ENCODE data around the gene DNMT3A. TPM values are rescaled to one million over a fixed set of nuclear protein-coding genes. Genes with fewer than 3 reads are reported as not detected.

The DNMT3A gene
- total RNA-seq, 1 donor from 2014 or later = 35.6 TPM

GRCh38 chr2:25385910-25386309, 44.2 kb upstream of the DNMT3A start:
- Histone ChIP-seq H3K27ac (no peak overlapping the region), H3K9me3 (no peaks in the 10 kb centered on the region), H3K4me1 (no peaks in the 10 kb centered on the region), H3K36me3 (peaks cover 4% of the 10 kb centered on the region), H3K4me3 (no peak overlapping the region), H3K27me3 (ENCODE audit: low read depth) (no peaks in the 10 kb centered on the region)
- DNase-seq (no peak), ATAC-seq (no peak)
- intact Hi-C loops (cut with DNase I) = no loop called here
- TF ChIP-seq CTCF (IDR thresholded peaks at IDR 0.05) = no peak

- no peaks in the 10 kb centered on the region for H3K4me1 ChIP-seq
- TF ChIP-seq CTCF (IDR thresholded peaks at IDR 0.05) = no peak
- H3K9me3 ChIP-seq = no peaks in the 10 kb centered on the region
- peaks cover 4% of the 10 kb centered on the region for H3K36me3 ChIP-seq
- no peaks in the 10 kb centered on the region for H3K27me3 ChIP-seq (ENCODE audit: low read depth)
- no peak overlapping the region for H3K27ac ChIP-seq
- no peak overlapping the region for H3K4me3 ChIP-seq
- intact Hi-C loops (cut with DNase I) = no loop called here
- DNase-seq (no peak), ATAC-seq (no peak)
These were observed 42.1 kb upstream of the DNMT3A start for GRCh38 chr2:25383806-25384205.

GRCh38 chr2:25381502-25381901, 39.8 kb upstream of the DNMT3A start:
- Histone ChIP-seq H3K27ac (no peak overlapping the region), H3K4me1 (peaks cover 16% of the 10 kb centered on the region), H3K27me3 (ENCODE audit: low read depth) (no peaks in the 10 kb centered on the region), H3K36me3 (no peaks in the 10 kb centered on the region), H3K9me3 (no peaks in the 10 kb centered on the region), H3K4me3 (no peak overlapping the region)
- TF ChIP-seq CTCF (IDR thresholded peaks at IDR 0.05) = no peak
- intact Hi-C loops (cut with DNase I) = no loop called here
- ATAC-seq = no peak
- no peak for DNase-seq

- Histone ChIP-seq H3K27me3 (ENCODE audit: low read depth) (no peaks in the 10 kb centered on the region), H3K36me3 (no peaks in the 10 kb centered on the region), H3K4me3 (no peak overlapping the region), H3K27ac (no peak overlapping the region), H3K9me3 (no peaks in the 10 kb centered on the region), H3K4me1 (peaks cover 21% of the 10 kb centered on the region)
- ATAC-seq (no peak), DNase-seq (peak; percentile 21)
- TF ChIP-seq CTCF (IDR thresholded peaks at IDR 0.05) = no peak
- intact Hi-C loops (cut with DNase I) = no loop called here
These were observed 39.1 kb upstream of the DNMT3A start for GRCh38 chr2:25380586-25381375.

GRCh38 chr2:25380023-25380422, 38.3 kb upstream of the DNMT3A start:
- H3K36me3 ChIP-seq = no peaks in the 10 kb centered on the region
- no peaks in the 10 kb centered on the region for H3K9me3 ChIP-seq
- no peaks in the 10 kb centered on the region for H3K27me3 ChIP-seq (ENCODE audit: low read depth)
- DNase-seq (no peak), ATAC-seq (no peak)
- no peak overlapping the region for H3K27ac ChIP-seq
- intact Hi-C loops (cut with DNase I) = no loop called here
- H3K4me3 ChIP-seq = no peak overlapping the region
- no peak for TF ChIP-seq CTCF (IDR thresholded peaks at IDR 0.05)
- peaks cover 21% of the 10 kb centered on the region for H3K4me1 ChIP-seq

All from lower lobe of right lung (tissue), 2 donors.